ENCODE results near the gene LPIN1.

LPIN1 gene

GRCh38 chr2:11770531-11771188 lies 24.2 kb downstream of the LPIN1 start:
- no peak for TF ChIP-seq CTCF (IDR thresholded peaks at IDR 0.05; ENCODE audit: poor library complexity, severe bottlenecking)
- H3K27me3 ChIP-seq (ENCODE audit: insufficient read depth, poor library complexity, severe bottlenecking) = no peaks in the 10 kb centered on the region
- H3K27ac ChIP-seq (ENCODE audit: poor library complexity, severe bottlenecking) = no peak overlapping the region
- peaks cover 97% of the 10 kb centered on the region for H3K36me3 ChIP-seq (ENCODE audit: low read depth)
- H3K9me3 ChIP-seq (ENCODE audit: severe bottlenecking) = no peaks in the 10 kb centered on the region
- no peaks in the 10 kb centered on the region for H3K4me1 ChIP-seq (ENCODE audit: insufficient read depth, poor library complexity, severe bottlenecking)
- no peak for DNase-seq (ENCODE audit: low spot score)
- H3K4me3 ChIP-seq (ENCODE audit: severe bottlenecking) = no peak overlapping the region
- ATAC-seq (ENCODE audit: low read depth) = no peak

- no peaks in the 10 kb centered on the region for H3K4me1 ChIP-seq (ENCODE audit: insufficient read depth, poor library complexity, severe bottlenecking)
- no peak for TF ChIP-seq CTCF (IDR thresholded peaks at IDR 0.05; ENCODE audit: poor library complexity, severe bottlenecking)
- H3K36me3 ChIP-seq (ENCODE audit: low read depth) = peaks cover 92% of the 10 kb centered on the region
- ATAC-seq (ENCODE audit: low read depth) (no peak), DNase-seq (ENCODE audit: low spot score) (no peak)
- no peak overlapping the region for H3K27ac ChIP-seq (ENCODE audit: poor library complexity, severe bottlenecking)
- no peaks in the 10 kb centered on the region for H3K9me3 ChIP-seq (ENCODE audit: severe bottlenecking)
- H3K27me3 ChIP-seq (ENCODE audit: insufficient read depth, poor library complexity, severe bottlenecking) = no peaks in the 10 kb centered on the region
- no peak overlapping the region for H3K4me3 ChIP-seq (ENCODE audit: severe bottlenecking)
Measured at GRCh38 chr2:11771971-11772615, 25.7 kb downstream of the LPIN1 start.

GRCh38 chr2:11773111-11773510 lies 26.7 kb downstream of the LPIN1 start:
- Histone ChIP-seq H3K27ac (ENCODE audit: poor library complexity, severe bottlenecking) (no peak overlapping the region), H3K4me1 (ENCODE audit: insufficient read depth, poor library complexity, severe bottlenecking) (no peaks in the 10 kb centered on the region), H3K36me3 (ENCODE audit: low read depth) (peaks cover 83% of the 10 kb centered on the region), H3K4me3 (ENCODE audit: severe bottlenecking) (no peak overlapping the region), H3K27me3 (ENCODE audit: insufficient read depth, poor library complexity, severe bottlenecking) (no peaks in the 10 kb centered on the region), H3K9me3 (ENCODE audit: severe bottlenecking) (no peaks in the 10 kb centered on the region)
- TF ChIP-seq CTCF (IDR thresholded peaks at IDR 0.05; ENCODE audit: poor library complexity, severe bottlenecking) = no peak
- DNase-seq (ENCODE audit: low spot score) (no peak), ATAC-seq (ENCODE audit: low read depth) (no peak)

GRCh38 chr2:11773747-11774525 lies 27.5 kb downstream of the LPIN1 start:
- H3K36me3 ChIP-seq (ENCODE audit: low read depth) = peaks cover 78% of the 10 kb centered on the region
- H3K27ac ChIP-seq (ENCODE audit: poor library complexity, severe bottlenecking) = no peak overlapping the region
- H3K27me3 ChIP-seq (ENCODE audit: insufficient read depth, poor library complexity, severe bottlenecking) = no peaks in the 10 kb centered on the region
- DNase-seq (ENCODE audit: low spot score) (no peak), ATAC-seq (ENCODE audit: low read depth) (no peak)
- no peaks in the 10 kb centered on the region for H3K9me3 ChIP-seq (ENCODE audit: severe bottlenecking)
- no peak for TF ChIP-seq CTCF (IDR thresholded peaks at IDR 0.05; ENCODE audit: poor library complexity, severe bottlenecking)
- H3K4me3 ChIP-seq (ENCODE audit: severe bottlenecking) = no peak overlapping the region
- peaks cover 3% of the 10 kb centered on the region for H3K4me1 ChIP-seq (ENCODE audit: insufficient read depth, poor library complexity, severe bottlenecking)
